Epithelial cell of esophagus (primary cell): ENCODE measurements around the gene KIF21B.

Experiments used
- DNase-seq: peaks from one replicate; pipeline ENCODE4 v3.0.0; 2010; ENCODE audit warnings: low read depth
- H3K4me3 ChIP-seq: 2 replicates; pipeline ENCODE4 v1.5.1; 2011; ENCODE audit warnings: mild to moderate bottlenecking, low read length, control low read depth
- TF ChIP-seq, protein P1 (sequence below): IDR thresholded peaks from 2 replicates; pipeline ENCODE4 v1.5.1; 2011; ENCODE audit warnings: low read depth, mild to moderate bottlenecking, low read length, control low read depth, inconsistent platforms; ENCODE audit not compliant: insufficient read depth; ENCODE audit errors: missing control alignments

The KIF21B gene

DNA sequence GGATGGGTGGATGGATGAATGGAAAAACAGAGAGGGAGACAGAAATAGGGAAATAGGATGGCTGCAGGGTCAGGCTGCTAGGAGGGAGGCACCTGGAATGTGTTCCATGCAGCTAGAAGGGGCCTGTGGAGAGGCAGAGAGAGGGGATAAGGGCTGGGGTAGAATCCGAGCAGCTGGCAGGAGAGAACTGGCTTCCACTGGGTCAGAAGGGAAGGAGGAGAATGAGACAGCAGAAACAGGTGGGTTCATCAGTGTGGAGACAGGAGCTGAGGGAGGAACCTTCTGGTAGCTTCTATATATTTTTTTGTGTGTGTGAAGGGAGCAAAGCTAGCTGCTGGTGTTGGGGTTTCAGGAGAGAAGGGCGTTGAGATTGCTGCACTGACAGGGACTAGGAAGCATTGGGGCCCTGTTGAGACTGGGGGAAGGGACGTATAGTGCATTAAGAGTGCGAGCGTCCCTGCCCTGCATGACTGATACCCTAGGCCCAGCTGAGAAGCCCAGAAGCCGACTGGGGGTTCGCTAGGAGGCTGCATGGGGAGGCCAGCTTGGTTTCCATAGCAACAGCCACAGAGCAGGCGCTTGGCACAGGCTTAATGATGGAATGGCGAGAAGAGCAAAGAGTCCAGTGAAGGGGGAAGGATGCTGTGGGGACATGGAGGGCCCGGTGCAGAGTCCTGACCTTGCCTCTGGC lies 14.8 kb upstream of the KIF21B start:
- DNase-seq = no peak
- TF ChIP-seq, protein P1, sequence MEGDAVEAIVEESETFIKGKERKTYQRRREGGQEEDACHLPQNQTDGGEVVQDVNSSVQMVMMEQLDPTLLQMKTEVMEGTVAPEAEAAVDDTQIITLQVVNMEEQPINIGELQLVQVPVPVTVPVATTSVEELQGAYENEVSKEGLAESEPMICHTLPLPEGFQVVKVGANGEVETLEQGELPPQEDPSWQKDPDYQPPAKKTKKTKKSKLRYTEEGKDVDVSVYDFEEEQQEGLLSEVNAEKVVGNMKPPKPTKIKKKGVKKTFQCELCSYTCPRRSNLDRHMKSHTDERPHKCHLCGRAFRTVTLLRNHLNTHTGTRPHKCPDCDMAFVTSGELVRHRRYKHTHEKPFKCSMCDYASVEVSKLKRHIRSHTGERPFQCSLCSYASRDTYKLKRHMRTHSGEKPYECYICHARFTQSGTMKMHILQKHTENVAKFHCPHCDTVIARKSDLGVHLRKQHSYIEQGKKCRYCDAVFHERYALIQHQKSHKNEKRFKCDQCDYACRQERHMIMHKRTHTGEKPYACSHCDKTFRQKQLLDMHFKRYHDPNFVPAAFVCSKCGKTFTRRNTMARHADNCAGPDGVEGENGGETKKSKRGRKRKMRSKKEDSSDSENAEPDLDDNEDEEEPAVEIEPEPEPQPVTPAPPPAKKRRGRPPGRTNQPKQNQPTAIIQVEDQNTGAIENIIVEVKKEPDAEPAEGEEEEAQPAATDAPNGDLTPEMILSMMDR = no peak
- H3K4me3 ChIP-seq = no peak overlapping the region

DNA sequence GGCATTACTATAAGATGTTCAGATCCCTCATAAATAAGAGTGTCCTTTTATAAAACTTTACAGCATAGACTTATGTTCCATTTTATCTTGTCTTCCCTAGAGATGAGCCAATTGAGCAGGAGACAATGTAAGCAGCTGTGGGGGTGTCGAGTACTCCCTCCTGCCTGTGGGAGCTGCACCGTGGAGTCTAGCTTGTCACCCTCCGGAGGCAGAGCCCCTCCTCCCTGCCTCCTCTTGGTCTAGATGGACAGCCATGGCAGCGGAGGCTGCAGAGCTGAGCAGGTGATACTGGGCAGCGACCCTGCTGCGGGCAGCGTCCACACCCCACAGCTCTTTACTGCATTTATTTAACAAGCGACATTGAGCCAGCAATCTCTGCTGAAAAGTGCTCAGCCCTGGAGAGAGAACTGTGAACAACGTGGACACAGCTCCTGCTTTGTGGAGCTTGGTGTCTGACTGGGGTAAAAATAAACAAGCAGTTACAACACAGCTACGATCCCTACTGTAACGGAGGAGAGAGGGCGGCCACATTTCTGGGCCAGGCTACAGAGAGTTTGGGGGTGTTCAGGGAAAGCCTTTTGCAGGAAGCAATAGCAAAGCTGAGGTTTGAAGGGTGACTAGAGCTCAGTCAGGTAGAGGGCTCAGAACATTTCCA lies 12.8 kb upstream of the KIF21B start:
- no peak overlapping the region for H3K4me3 ChIP-seq
- DNase-seq = no peak
- TF ChIP-seq, protein P1 = no peak

DNA sequence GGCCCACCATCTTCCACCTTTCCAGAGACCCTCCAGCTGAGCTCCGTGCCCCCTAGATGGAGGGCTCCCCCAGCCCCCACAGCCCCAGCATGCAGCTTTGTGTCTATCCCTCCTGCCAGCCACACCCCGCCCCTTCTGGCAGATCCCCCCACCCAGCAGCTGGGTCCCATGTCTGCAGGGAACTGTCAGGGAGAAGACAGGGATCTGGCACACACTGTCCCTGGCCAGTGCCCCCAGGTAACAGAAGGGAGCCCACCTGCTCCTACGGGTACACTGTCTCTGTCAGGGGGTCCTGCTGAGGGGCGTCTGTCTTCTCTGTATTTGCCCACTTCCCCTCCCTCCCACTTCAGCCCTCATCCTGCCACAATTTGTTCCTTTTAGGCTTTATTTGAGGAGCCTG lies 11.2 kb upstream of the KIF21B start:
- no peak overlapping the region for H3K4me3 ChIP-seq
- DNase-seq = no peak
- TF ChIP-seq, protein P1 = no peak

DNA sequence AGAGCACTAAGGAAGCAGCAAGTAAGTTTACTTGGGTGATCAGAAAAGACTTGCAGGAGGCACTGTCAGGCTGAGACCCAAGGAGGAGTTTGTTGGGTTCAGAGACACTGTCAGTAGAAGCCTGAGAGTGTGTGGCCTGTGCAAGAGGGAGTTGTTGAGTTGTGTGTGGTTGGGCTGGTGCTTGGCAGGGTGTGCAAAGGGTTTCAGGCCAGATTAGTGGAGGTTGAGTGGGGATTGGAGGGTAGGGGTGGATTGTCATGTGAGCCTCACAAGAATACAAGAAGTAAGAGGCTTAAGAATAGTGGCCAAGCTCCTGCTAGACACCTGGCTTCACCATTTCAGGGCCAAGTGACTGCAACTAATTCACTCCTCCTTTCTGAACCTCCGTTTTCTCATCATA lies 8.9 kb upstream of the KIF21B start:
- TF ChIP-seq, protein P1 = no peak
- no peak for DNase-seq
- H3K4me3 ChIP-seq = no peak overlapping the region

DNA sequence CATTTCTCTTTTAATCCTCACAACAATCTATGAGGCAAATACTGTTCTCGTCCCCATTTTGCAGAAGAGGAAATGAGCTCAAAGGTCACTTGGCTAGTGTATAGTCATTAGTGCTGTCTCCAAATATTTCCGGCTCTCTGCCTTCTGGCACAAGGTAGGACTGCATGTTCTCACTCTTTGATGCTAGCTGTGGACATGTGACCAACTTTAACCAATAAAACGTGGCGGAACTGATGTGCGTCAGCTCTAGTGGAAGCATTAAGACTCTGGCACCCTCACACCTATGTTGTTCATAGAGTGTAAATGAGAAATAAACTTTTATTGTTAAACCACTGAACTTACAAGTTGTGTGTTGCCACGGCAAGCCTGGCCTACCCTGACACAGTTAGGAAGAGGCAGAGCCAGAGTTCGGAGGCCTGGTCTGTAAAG lies 5.0 kb upstream of the KIF21B start:
- no peak for DNase-seq
- TF ChIP-seq, protein P1 = no peak
- H3K4me3 ChIP-seq = no peak overlapping the region

DNA sequence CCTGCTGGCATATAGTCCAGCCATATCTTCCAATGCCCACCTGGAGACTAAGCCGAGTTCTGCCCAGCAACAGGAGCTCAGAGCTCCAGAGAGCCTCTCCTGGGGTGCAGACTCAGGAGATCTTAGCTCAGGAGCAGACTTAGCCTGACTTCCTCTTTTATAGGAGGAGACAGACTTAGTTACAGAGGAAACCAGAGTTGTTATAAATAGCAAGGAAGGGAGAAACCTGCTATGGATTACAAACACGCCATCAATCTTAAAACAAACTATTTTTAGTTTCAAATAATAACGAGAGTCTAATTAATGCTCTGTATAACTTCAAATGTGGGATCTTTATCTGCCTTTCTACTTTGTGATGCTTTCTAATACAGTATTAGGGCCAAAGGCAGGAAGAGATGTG lies 3.3 kb upstream of the KIF21B start:
- no peak for DNase-seq
- H3K4me3 ChIP-seq = no peak overlapping the region
- TF ChIP-seq, protein P1 = no peak

DNA sequence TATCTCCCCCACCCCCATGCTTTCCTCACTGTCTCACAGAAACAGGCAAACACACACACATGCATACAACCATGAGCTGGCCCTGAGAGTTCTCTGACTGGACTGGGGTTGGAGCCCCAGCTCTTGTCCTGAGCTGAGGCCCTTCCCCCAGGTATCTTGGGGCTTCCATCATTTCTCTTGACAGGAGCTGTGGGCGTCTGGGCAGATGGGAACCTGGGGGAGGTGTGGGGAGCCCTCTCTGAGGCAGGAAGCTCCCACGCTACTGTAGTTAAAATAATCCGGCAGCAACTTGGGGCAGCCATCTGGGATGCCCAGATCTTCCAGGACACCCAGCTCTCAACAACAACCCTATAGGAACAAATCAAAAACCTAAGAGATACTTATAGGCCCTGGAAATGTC lies 2.7 kb upstream of the KIF21B start:
- DNase-seq = no peak
- no peak overlapping the region for H3K4me3 ChIP-seq
- TF ChIP-seq, protein P1 = no peak
